ENCODE measurements around the gene GPR15. TPM values are rescaled to one million over a fixed set of nuclear protein-coding genes. Genes with fewer than 3 reads are reported as not detected.

GPR15 gene
- total and polyA plus RNA-seq, 10 of the 15 experiments (the other 5 are each of a cell fraction or from before 2014, with no cell fraction given): 70.7 to 150 (median 115) TPM

DNA sequence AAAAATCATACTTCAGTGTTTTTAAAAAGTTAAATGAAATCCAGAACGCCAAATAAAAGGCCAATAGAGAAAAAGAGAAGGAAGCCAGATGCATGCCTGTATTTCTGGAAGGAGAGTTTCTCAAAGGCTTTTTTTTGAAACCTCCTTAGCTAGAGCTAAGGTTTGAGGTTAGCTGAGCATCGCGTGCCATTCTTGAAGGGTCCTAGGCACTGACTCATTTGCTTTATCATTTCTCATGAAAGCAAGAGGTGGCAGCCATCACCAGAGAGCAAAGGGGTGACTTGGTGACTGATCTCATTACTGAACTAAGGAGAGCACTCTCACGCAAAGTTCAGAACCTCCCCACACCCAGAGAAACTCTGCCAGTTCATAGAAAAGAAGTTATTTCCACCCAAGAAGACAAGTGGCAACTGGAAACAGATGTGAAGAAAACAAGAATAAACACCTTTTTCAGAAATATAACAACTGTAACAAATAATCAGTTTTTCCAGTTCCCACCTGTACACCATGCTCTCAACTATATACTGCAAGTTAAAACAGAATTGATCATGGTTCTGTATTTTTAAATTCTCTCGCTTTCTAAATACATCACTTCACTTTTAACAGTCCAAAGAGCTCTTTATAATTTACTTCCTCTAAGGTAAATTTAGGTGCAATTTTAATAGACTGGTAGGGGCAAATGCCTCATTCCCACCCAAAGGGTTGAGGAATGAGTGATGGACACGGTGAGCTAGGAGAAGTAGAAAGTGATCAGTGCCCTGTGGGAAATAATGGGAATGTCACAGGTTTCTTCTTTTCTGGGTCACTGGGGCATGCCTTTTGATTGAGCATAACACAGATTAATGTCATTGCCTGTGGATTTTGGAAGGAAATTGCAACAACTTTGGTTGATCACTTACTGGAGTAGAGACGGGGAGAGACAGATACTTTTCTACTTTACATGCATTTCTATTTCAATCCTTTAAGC is 24.7 kb downstream of the GPR15 start (continued):
- TF ChIP-seq MTA3 (IDR thresholded peaks at IDR 0.05; ENCODE audit: borderline replicate concordance, low read length) (no peak; the same call in none of the 2 replicates), PKNOX1 (IDR thresholded peaks at IDR 0.05) (no peak), NBN (IDR thresholded peaks at IDR 0.05) (peak; percentile 7; the same call in 1 of the 2 replicates), ZNF274 (IDR thresholded peaks at IDR 0.05; ENCODE audit: insufficient read depth, insufficient read length) (no peak), MAX (IDR thresholded peaks at IDR 0.05; ENCODE audit: low read depth, low read length) (peak; percentile 45; the same call in 1 of the 2 replicates), ZZZ3 (IDR thresholded peaks at IDR 0.05; ENCODE audit: control insufficient read depth, insufficient read length, low read depth) (no peak), MEF2A (IDR thresholded peaks at IDR 0.05; ENCODE audit: insufficient read depth, low read depth, low read length) (peak; percentile 89), POLR2AphosphoS2 (IDR thresholded peaks at IDR 0.05; ENCODE audit: low read depth, low read length) (no peak; the same call in 1 of the 2 replicates), ELK1 (IDR thresholded peaks at IDR 0.05; ENCODE audit: low read depth, low read length) (no peak), CBX3 (IDR thresholded peaks at IDR 0.05; ENCODE audit: borderline replicate concordance, low read depth) (no peak), JUND (IDR thresholded peaks at IDR 0.05; ENCODE audit: low read depth, low read length) (peak; percentile 92), SP1 (IDR thresholded peaks at IDR 0.05; ENCODE audit: low read depth, low read length) (peak; percentile 91), HDGF (IDR thresholded peaks at IDR 0.05) (no peak), HCFC1 (IDR thresholded peaks at IDR 0.05; ENCODE audit: low read length) (no peak), ZNF24 (IDR thresholded peaks at IDR 0.05) (peak; percentile 73), ATF3 (IDR thresholded peaks at IDR 0.05; ENCODE audit: borderline replicate concordance, extremely low read depth, low read depth, low read length) (no peak), RCOR1 (conservative IDR thresholded peaks at IDR 0.05; ENCODE audit: low read depth, low read length) (no peak), RELA (IDR thresholded peaks at IDR 0.05; ENCODE audit: borderline replicate concordance, partially characterized antibody) (peak; percentile 82), SMAD5 (IDR thresholded peaks at IDR 0.05; ENCODE audit: low read depth) (peak; percentile 67), RB1 (IDR thresholded peaks at IDR 0.05; ENCODE audit: borderline replicate concordance) (no peak)
- TF ChIP-seq, protein P1, sequence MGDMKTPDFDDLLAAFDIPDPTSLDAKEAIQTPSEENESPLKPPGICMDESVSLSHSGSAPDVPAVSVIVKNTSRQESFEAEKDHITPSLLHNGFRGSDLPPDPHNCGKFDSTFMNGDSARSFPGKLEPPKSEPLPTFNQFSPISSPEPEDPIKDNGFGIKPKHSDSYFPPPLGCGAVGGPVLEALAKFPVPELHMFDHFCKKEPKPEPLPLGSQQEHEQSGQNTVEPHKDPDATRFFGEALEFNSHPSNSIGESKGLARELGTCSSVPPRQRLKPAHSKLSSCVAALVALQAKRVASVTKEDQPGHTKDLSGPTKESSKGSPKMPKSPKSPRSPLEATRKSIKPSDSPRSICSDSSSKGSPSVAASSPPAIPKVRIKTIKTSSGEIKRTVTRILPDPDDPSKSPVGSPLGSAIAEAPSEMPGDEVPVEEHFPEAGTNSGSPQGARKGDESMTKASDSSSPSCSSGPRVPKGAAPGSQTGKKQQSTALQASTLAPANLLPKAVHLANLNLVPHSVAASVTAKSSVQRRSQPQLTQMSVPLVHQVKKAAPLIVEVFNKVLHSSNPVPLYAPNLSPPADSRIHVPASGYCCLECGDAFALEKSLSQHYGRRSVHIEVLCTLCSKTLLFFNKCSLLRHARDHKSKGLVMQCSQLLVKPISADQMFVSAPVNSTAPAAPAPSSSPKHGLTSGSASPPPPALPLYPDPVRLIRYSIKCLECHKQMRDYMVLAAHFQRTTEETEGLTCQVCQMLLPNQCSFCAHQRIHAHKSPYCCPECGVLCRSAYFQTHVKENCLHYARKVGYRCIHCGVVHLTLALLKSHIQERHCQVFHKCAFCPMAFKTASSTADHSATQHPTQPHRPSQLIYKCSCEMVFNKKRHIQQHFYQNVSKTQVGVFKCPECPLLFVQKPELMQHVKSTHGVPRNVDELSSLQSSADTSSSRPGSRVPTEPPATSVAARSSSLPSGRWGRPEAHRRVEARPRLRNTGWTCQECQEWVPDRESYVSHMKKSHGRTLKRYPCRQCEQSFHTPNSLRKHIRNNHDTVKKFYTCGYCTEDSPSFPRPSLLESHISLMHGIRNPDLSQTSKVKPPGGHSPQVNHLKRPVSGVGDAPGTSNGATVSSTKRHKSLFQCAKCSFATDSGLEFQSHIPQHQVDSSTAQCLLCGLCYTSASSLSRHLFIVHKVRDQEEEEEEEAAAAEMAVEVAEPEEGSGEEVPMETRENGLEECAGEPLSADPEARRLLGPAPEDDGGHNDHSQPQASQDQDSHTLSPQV (IDR thresholded peaks at IDR 0.05): peak; percentile 77; the same call in 1 of the 2 replicates

Data from GM12878 (cell line).